GM19351 (cell line): ENCODE data around the gene NPC1L1.
"Not testable (repeated sequence)": the region's sequence is repeated elsewhere in the genome, so short reads cannot be mapped to it uniquely, and the experiment has no call there.

Experiments
- ATAC-seq: cut with Tn5 transposase; IDR thresholded peaks from one replicate; pipeline ENCODE4 v1.9.1; 2021; ENCODE audit warnings: mild to moderate bottlenecking, moderate library complexity; ENCODE audit not compliant: unreplicated experiment

The NPC1L1 gene

GRCh38 chr7:44512736-44513135, 28.4 kb downstream of the NPC1L1 start:
- ATAC-seq, result no peak

GRCh38 chr7:44511863-44512468, 29.2 kb downstream of the NPC1L1 start:
- no peak for ATAC-seq

- ATAC-seq, result no peak
These were observed 29.9 kb downstream of the NPC1L1 start for GRCh38 chr7:44511236-44511635.

- ATAC-seq, result no peak
These were observed 32.7 kb downstream of the NPC1L1 start for GRCh38 chr7:44508328-44509030.

DNA sequence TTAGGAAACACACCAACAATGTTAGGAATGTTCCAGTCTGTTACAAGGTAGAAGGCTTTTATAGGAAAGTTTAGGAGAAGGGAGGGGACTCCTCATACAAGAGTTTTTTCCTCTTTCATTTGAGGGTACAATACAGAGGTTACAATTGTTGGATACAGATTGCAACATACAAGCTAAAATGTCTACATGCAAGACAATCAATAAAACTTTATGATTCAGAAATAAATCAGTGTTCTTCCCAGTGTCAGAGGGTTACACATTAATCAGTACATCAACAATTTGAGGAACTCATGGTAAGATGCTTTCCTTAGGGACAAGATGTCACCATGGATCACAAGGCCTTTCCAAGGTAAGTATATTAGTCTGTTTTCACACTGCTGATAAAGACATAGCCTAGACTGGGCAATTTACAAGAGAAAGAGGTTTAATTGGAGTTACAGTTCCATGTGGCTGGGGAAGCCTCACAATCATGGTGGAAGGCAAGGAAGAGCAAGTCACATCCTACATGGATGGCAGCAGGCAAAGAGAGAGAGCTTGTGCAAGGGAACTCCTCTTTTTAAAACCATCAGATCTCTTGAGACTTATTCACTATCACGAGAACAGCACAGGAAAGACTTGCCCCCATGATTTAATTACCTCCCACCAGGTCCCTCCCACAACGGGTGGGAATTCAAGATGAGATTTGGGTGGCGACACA, 34.4 kb downstream of the NPC1L1 start:
- ATAC-seq, result not testable (repeated sequence)

DNA sequence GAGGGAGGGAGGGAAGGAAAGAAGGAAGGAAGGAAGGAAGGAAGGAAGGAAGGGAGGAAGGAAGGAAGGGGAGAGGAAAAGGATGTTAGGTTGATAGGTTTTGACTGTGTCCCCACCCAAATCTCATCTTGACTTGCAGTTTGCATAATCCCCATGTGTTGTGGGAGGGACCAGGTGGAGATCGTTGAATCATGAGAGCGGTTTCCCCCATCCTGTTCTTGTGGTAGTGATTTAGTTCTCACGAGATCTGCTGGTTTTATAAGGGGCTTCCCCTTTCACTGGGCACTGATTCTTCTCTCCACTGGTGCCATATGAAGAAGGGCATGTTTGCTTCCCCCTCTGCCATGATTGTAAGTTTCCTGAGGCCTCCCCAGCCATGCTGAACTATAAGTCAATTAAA, 35.5 kb downstream of the NPC1L1 start:
- ATAC-seq, result no peak

- no peak for ATAC-seq
These were observed 42.7 kb downstream of the NPC1L1 start for GRCh38 chr7:44498230-44498954.

DNA sequence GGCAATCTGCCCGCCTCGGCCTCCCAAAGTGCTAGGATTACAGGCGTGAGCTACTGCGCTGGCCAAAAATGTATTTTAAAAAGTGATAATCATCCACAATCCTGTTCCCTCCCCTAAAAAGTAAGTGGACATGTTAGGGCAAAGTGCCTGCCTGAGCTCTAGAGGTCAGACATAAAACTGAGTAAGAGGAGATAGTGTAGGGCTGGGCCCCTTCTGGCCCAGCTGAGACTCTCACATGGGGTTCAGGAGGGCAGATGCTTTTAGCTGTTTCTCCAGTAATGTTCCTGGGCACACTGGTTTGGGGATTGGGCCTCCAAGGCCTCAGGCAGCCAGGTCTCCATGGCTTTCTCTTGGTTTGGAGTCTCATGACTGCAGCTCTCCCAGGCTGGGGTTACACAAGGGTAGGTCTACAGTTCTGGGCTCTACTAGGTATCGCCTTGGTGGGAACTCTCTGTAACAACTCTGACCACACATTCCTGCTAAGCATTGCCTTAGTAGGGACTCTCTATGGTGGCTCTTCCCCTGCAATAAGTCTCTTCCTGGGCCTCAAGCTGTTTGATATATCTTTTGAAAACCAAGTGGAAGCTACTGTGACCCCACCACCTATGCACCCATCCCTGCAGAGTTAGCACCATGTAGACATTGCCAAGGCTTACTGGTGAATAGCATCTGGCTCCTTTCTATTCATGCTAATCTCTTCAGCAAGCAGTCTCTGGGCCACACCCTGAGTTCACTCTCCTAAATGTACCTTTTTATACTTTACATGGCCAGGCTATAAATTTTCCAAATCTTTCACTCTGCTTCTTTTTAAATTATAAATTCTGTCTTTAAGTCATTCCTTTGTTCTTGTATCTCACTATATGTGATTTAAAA, 43.7 kb downstream of the NPC1L1 start:
- no peak for ATAC-seq

GRCh38 chr7:44496385-44496784, 44.7 kb downstream of the NPC1L1 start:
- no peak for ATAC-seq

- ATAC-seq, result no peak
These were observed 46.2 kb downstream of the NPC1L1 start for GRCh38 chr7:44494960-44495359.

DNA sequence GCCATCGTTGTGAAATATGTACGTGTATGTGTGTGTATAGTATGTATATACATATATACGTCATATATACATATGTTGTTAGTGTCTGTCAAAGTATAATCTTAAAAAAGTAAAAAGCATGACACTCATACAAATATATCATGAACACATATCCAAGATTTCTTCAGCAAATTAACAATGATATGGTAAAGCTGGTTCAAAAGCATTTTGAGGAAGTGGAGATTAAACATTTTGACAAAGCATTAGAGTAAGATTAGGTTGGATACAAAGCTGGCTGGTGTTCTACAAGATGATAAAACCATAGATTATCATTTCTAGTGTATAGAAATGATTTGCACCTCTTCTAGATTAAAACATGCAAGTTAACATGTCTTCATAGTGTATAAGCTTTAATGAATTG, 49.9 kb downstream of the NPC1L1 start:
- ATAC-seq, result no peak

- peak; percentile 92 for ATAC-seq
These were observed 50.6 kb downstream of the NPC1L1 start, which contains the start of gene NUDCD3 for GRCh38 chr7:44490351-44491200. Gene NUDCD3, minus strand, starts transcription at chr7:44490658. Its CDS starts 58 bp downstream, at chr7:44490600.

DNA sequence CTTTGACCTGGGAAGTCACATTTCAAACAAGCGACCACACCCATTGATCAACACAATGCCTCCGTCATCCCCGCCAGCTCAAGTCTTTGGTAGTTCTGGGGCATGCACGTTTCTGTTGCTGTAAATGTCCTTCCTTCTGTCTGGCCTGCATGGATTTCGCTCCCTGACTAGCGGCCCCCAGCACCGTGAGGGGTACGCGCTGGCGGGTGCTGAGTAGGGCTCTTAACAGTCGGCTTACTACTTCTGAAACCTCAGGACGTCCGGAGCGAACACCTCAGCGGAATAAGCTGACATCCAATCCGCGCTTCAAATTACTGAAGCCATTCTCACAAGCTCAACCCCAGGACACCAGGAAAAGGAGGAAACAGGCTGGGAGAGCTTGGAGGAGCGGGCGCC, 51.2 kb downstream of the NPC1L1 start:
- ATAC-seq, result peak; percentile 27

DNA sequence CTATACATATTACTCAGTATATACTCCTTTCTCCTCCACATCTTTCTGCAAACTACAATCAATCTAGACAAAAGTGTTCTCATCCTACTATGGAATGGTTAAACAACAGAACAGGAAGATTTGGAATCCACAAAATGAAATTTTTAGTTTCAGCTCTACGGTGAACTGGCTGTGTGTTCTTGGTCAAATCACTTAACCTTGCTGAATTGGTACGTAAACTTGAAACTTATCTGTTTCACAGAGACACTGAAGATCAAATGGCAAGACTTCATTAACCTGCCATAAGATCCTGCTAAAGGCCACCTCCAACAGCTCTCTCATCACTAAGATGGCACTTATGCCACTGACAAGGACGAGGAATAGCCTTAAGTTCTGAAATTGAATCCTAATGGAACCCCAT, 52.2 kb downstream of the NPC1L1 start:
- ATAC-seq, result no peak

DNA sequence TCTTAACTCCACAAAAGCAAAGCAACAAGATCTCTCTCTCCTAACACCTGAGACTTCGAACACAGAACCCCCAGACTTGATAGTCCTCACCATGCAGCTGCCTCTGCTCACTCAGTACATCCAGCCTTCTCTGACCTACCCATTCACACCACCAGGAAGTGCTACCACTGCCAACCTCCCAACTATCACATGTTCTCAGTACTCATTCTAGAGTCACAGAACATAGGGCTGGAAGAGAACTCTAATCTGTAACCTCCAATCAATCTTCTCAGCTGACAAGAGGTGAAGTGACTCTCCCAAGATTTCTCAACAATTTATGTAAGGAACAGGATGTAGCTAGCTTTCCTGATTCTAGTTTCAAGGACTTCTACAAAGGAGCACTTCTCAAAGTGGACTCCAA, 54.4 kb downstream of the NPC1L1 start:
- ATAC-seq, result no peak

DNA sequence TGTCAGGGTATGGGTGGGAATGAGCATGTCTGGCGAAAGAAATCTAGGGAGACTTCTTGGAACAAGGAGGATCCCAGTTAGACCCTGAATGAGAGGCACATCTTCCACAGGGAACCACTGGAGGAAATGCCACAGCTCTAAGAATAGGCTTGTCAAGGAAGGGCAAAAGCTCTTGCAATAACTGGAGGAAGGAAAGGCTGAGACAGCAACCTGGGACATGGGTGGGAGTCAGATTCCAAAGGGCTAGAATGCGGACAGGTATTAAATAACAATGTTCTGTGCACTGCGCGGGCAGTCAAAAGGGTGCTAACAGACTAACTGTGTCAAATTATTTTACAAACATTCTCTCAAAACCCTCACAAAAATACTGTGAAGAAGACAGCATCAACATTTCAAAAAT, 55.1 kb downstream of the NPC1L1 start:
- no peak for ATAC-seq

- no peak for ATAC-seq
These were observed 56.4 kb downstream of the NPC1L1 start for GRCh38 chr7:44484482-44485313.
